ENCODE data around the gene DDX39B.
"Not testable (repeated sequence)": the region's sequence is repeated elsewhere in the genome, so short reads cannot be mapped to it uniquely, and the experiment has no call there.

DNA sequence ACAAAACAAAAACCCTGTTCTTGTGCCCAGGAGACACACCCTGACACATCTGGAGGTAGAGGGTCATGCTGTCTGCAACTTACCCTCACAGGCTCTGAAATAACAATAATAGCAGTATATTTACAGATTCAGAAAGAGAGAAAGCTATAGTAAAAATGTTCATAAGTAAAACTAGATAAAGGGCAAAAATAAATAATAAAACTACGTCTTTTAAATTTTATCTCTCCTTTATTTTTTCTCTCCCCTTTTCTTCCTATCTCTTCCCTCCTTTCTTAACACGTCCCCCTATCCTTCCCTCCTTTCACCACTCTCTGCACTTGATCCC, 48.3 kb downstream of the DDX39B start:
- TF ChIP-seq, protein P1, sequence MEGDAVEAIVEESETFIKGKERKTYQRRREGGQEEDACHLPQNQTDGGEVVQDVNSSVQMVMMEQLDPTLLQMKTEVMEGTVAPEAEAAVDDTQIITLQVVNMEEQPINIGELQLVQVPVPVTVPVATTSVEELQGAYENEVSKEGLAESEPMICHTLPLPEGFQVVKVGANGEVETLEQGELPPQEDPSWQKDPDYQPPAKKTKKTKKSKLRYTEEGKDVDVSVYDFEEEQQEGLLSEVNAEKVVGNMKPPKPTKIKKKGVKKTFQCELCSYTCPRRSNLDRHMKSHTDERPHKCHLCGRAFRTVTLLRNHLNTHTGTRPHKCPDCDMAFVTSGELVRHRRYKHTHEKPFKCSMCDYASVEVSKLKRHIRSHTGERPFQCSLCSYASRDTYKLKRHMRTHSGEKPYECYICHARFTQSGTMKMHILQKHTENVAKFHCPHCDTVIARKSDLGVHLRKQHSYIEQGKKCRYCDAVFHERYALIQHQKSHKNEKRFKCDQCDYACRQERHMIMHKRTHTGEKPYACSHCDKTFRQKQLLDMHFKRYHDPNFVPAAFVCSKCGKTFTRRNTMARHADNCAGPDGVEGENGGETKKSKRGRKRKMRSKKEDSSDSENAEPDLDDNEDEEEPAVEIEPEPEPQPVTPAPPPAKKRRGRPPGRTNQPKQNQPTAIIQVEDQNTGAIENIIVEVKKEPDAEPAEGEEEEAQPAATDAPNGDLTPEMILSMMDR (IDR thresholded peaks at IDR 0.05; ENCODE audit: poor library complexity), result not testable (repeated sequence)
- not testable (repeated sequence) for TF ChIP-seq EZH2 (IDR thresholded peaks at IDR 0.05; ENCODE audit: borderline replicate concordance)

All from hepatocyte (in vitro differentiated cells).